ENCODE measurements around the gene SCARF2. TPM values are rescaled to one million over a fixed set of nuclear protein-coding genes. Genes with fewer than 3 reads are reported as not detected.
A peak's percentile ranks its signal among the peaks of the same experiment; 100 is the strongest.

The SCARF2 gene
- total RNA-seq, 4 donors from 2014 or later, result 2.8 to 11.3 (median 5.8) TPM

DNA sequence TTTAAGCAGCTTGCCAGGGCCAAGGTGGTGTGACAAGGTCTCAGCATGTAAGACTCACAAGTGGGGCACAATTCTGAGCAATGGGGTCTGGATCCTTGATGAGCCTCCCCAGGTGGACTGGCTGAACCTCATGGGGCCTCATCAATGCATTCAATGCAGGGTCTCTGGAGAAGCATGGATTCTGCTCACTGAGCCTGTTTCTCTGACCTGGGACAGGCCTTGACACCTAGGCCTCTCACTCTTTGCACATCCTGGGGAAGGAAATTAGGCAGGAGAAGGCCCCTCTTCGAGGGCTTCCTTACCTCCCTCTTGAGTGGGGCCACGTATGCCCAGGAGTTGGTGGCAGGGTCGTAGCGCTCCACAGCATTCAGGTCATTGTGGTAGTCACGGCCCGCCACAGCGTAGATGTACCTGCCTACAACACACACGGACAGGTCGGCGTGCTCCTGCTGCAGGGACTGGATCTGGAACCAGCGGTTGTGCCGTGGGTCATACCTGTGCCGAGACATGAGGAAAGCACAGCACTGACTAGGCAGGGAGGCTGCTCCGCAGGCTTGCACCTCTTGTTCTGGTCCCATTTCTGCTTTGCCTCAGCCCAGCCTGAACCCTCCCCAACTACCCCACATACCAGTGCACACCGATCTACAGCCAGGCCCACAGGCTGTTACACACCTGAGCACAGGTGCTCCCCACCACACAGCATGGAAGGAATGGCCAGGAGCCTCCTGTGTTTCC is 20.0 kb upstream of the SCARF2 start:
- Histone ChIP-seq H3K4me1 (peaks cover 5% of the 10 kb centered on the region), H3K27ac (no peak overlapping the region), H3K9me3 (no peaks in the 10 kb centered on the region), H3K4me3 (no peak overlapping the region), H3K36me3 (peaks cover 16% of the 10 kb centered on the region), H3K27me3 (no peaks in the 10 kb centered on the region)
- TF ChIP-seq POLR2AphosphoS5 (IDR thresholded peaks at IDR 0.05), result no peak
- DNase-seq (ENCODE audit: low spot score in 2 of 2), result no peak
- 94% methylated on average over 15 of the region's 15 CpGs for WGBS

DNA sequence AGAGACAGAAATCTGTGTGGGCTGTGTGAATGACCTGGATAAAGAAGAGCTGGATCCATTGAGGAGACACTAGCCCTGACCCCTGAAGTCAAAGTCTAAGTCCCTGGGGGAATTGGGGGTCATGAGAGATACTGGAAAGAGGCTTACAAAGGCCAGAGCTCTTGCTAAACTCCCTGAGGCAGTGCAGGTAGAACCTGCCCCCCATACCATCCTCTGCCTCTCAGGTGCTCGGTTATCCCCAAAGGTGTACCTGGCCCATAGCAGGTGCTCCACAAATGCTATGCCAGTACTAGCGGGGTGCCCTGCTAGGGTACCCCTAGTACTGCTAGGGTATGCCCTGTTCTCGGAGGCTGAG is 19.1 kb upstream of the SCARF2 start:
- H3K4me3 ChIP-seq, result no peak overlapping the region
- H3K27ac ChIP-seq, result no peak overlapping the region
- peaks cover 22% of the 10 kb centered on the region for H3K36me3 ChIP-seq
- no peaks in the 10 kb centered on the region for H3K9me3 ChIP-seq
- no peak for DNase-seq (ENCODE audit: low spot score in 2 of 2)
- H3K27me3 ChIP-seq, result no peaks in the 10 kb centered on the region
- WGBS, result 100% methylated on average over 3 of the region's 3 CpGs
- no peak for TF ChIP-seq POLR2A (IDR thresholded peaks at IDR 0.05)
- TF ChIP-seq POLR2AphosphoS5 (IDR thresholded peaks at IDR 0.05), result no peak
- TF ChIP-seq, protein P1, sequence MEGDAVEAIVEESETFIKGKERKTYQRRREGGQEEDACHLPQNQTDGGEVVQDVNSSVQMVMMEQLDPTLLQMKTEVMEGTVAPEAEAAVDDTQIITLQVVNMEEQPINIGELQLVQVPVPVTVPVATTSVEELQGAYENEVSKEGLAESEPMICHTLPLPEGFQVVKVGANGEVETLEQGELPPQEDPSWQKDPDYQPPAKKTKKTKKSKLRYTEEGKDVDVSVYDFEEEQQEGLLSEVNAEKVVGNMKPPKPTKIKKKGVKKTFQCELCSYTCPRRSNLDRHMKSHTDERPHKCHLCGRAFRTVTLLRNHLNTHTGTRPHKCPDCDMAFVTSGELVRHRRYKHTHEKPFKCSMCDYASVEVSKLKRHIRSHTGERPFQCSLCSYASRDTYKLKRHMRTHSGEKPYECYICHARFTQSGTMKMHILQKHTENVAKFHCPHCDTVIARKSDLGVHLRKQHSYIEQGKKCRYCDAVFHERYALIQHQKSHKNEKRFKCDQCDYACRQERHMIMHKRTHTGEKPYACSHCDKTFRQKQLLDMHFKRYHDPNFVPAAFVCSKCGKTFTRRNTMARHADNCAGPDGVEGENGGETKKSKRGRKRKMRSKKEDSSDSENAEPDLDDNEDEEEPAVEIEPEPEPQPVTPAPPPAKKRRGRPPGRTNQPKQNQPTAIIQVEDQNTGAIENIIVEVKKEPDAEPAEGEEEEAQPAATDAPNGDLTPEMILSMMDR (IDR thresholded peaks at IDR 0.05), result no peak
- TF ChIP-seq EP300 (IDR thresholded peaks at IDR 0.05), result no peak
- H3K4me1 ChIP-seq, result peaks cover 5% of the 10 kb centered on the region

DNA sequence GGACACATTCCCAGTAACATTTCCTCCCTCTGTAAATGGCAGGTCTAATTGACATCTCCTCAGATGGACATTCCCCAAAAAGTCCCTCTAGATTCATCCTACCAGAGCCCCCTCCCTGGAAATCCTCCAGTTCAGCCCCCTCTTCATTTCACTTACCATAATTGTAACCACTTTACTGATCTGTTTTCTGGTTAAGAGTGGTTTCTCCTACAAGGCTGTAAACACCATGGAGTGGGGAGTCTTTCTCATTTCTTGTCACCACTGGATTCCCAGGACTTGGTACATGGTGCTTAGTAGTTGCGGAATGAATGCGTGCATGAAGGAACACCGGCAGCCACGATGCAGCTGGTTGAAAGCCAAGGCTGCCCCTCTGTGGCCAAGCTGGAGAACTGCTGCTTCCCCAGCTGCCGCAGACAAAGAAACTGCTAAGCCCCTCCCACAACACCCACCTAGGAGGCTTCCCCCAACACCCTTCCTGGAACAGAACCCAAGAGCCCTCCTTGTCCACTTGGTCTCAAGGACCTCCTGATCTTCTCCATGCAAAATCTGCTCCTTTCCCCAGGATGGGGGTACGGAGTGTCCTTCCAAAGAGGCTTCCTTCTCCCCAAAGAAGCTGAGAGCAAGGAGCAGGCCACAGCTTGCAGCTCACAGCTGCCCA is 18.6 kb upstream of the SCARF2 start:
- Histone ChIP-seq H3K27me3 (no peaks in the 10 kb centered on the region), H3K4me1 (peaks cover 5% of the 10 kb centered on the region), H3K9me3 (no peaks in the 10 kb centered on the region), H3K27ac (no peak overlapping the region), H3K4me3 (no peak overlapping the region), H3K36me3 (peaks cover 24% of the 10 kb centered on the region)
- DNase-seq (ENCODE audit: low spot score in 2 of 2), result peak in 1 of 2 donors; percentile 82
- TF ChIP-seq, protein P1 (IDR thresholded peaks at IDR 0.05), result peak; percentile 78 to 93
- TF ChIP-seq EP300 (IDR thresholded peaks at IDR 0.05), result no peak
- 16% methylated on average over 6 of the region's 6 CpGs for WGBS

DNA sequence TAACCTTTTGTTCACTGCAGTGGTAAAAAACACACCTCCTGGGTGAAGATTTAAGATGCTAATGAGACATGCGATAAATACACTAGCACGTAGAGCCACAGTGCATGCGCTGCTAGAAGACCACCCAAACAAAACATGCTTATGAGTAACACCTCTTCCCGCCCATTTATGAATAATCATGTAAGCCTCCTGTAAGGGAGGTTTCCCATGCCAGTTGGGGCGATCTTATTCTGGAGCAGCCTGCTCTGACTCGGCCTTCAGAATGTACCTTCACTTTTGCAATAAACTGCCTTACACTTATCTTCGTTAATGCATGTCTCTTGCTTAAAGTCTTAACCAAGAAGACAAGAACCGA is 18.1 kb upstream of the SCARF2 start:
- H3K9me3 ChIP-seq, result no peaks in the 10 kb centered on the region
- H3K27ac ChIP-seq, result no peak overlapping the region
- H3K27me3 ChIP-seq, result no peaks in the 10 kb centered on the region
- peaks cover 5% of the 10 kb centered on the region for H3K4me1 ChIP-seq
- H3K4me3 ChIP-seq, result no peak overlapping the region
- 83% methylated on average over 8 of the region's 8 CpGs for WGBS
- DNase-seq (ENCODE audit: low spot score in 2 of 2), result no peak
- peaks cover 26% of the 10 kb centered on the region for H3K36me3 ChIP-seq
- no peak for TF ChIP-seq POLR2AphosphoS5 (IDR thresholded peaks at IDR 0.05)
- TF ChIP-seq, protein P1 (IDR thresholded peaks at IDR 0.05), result no peak
- no peak for TF ChIP-seq EP300 (IDR thresholded peaks at IDR 0.05)
- no peak for TF ChIP-seq POLR2A (IDR thresholded peaks at IDR 0.05)

DNA sequence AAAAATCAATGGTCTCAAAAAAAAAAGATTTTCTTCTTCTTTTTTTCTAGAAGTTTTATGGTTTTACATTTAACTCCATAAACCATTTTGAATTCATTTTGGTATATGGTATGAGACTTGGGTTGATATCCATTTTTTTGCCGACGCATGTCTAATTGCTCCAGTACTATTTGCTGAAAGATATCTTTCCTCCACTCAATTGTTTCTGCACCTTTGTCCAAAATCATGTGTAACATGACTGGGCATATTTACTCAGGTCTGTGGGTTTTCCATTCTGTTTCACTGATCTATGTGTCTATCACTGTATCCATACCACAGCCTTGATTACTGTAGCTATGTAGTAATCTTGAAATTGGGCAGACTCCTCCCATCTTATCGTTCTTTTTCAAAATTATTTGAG is 15.6 kb upstream of the SCARF2 start:
- no peak for DNase-seq (ENCODE audit: low spot score in 2 of 2)
- TF ChIP-seq POLR2AphosphoS5 (IDR thresholded peaks at IDR 0.05) (no peak), POLR2A (IDR thresholded peaks at IDR 0.05) (no peak), EP300 (IDR thresholded peaks at IDR 0.05) (no peak)
- TF ChIP-seq, protein P1 (IDR thresholded peaks at IDR 0.05), result no peak
- no peaks in the 10 kb centered on the region for H3K9me3 ChIP-seq
- H3K27me3 ChIP-seq, result no peaks in the 10 kb centered on the region
- H3K27ac ChIP-seq, result no peak overlapping the region
- H3K36me3 ChIP-seq, result peaks cover 23% of the 10 kb centered on the region
- WGBS, result 97% methylated on average over 3 of the region's 3 CpGs
- H3K4me3 ChIP-seq, result no peak overlapping the region
- H3K4me1 ChIP-seq, result peaks cover 11% of the 10 kb centered on the region

Data from suprapubic skin (tissue), 4 donors.